Peyer's patch (tissue), 4 donors: ENCODE results near the gene MTG2.

Experiments used
- POLR2A ChIP-seq, 2 donors: fragments of 450-650 bp; IDR thresholded peaks; one replicate each; pipeline ENCODE4 v1.5.1; 2017; ENCODE audit warnings: antibody characterized with exemption in 2 of 2, mild to moderate bottlenecking in 2 of 2, moderate library complexity in 2 of 2
- TF ChIP-seq, protein P1 (sequence below), 6 experiments: fragments of 450-650 bp in 4 of 6; fragments of 200-600 bp in 2 of 6; sonication (generic) in 1 of 6; IDR thresholded peaks; one replicate each; pipeline ENCODE4 v1.5.1; 2017 to 2019; ENCODE audit warnings: antibody characterized with exemption in 6 of 6, mild to moderate bottlenecking in 3 of 6, moderate library complexity in 1 of 6

DNA sequence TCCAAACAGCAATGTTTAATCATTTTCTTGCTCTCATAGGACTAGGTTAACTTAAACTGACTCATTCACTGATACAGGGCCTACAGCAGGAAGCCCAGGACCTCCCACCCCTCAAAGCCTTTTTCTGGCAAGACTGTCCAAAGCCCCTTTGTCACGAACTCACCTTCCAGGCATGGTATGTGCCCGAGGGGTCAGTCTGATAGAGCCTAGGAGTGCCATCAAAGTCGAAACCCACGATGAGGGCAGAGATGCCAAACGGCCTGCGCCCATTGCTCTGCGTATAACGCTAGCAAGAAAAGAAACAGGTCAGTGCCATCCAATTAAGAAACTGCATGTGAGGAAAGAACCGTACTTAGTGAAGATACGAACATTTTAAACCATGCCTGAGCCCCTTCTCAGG is 43.9 kb upstream of the MTG2 start:
- no peak for TF ChIP-seq POLR2A (IDR thresholded peaks at IDR 0.05)
- TF ChIP-seq, protein P1, sequence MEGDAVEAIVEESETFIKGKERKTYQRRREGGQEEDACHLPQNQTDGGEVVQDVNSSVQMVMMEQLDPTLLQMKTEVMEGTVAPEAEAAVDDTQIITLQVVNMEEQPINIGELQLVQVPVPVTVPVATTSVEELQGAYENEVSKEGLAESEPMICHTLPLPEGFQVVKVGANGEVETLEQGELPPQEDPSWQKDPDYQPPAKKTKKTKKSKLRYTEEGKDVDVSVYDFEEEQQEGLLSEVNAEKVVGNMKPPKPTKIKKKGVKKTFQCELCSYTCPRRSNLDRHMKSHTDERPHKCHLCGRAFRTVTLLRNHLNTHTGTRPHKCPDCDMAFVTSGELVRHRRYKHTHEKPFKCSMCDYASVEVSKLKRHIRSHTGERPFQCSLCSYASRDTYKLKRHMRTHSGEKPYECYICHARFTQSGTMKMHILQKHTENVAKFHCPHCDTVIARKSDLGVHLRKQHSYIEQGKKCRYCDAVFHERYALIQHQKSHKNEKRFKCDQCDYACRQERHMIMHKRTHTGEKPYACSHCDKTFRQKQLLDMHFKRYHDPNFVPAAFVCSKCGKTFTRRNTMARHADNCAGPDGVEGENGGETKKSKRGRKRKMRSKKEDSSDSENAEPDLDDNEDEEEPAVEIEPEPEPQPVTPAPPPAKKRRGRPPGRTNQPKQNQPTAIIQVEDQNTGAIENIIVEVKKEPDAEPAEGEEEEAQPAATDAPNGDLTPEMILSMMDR (IDR thresholded peaks at IDR 0.05): no peak
